ENCODE data around the gene RAD1.

DNA sequence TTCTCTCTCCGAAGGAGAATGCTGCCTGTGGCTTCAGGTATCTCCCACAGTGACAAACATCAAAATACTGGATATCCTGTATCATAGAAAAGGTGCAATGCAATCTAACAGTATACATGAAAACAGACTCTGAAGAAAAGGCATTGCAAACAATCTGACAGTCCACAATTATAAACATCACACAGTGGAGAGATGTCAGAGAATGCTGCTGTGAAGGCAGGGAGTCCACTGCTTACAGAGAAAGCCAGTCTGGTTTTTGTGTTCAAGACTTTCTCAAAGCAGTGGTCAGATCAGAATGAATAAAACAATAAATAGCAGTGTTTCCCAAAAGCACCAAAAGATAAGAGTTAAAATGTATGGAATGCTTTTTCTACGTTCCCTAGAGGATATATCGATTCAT is 47.6 kb downstream of the RAD1 start:
- TF ChIP-seq POLR2A (IDR thresholded peaks at IDR 0.05) = no peak
- TF ChIP-seq, protein P1, sequence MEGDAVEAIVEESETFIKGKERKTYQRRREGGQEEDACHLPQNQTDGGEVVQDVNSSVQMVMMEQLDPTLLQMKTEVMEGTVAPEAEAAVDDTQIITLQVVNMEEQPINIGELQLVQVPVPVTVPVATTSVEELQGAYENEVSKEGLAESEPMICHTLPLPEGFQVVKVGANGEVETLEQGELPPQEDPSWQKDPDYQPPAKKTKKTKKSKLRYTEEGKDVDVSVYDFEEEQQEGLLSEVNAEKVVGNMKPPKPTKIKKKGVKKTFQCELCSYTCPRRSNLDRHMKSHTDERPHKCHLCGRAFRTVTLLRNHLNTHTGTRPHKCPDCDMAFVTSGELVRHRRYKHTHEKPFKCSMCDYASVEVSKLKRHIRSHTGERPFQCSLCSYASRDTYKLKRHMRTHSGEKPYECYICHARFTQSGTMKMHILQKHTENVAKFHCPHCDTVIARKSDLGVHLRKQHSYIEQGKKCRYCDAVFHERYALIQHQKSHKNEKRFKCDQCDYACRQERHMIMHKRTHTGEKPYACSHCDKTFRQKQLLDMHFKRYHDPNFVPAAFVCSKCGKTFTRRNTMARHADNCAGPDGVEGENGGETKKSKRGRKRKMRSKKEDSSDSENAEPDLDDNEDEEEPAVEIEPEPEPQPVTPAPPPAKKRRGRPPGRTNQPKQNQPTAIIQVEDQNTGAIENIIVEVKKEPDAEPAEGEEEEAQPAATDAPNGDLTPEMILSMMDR (IDR thresholded peaks at IDR 0.05) = no peak

Data from adrenal gland (tissue), 5 donors.